H1 (cell line): ENCODE measurements around the gene SSPN. TPM values are rescaled to one million over a fixed set of nuclear protein-coding genes. Genes with fewer than 3 reads are reported as not detected.

Experiments
- CTCF ChIA-PET: fragments of 300-600 bp; sonication (Branson Sonifier 250); formaldehyde crosslinking; loops from one replicate; lab custom pipeline; 2021; ENCODE audit not compliant: partially characterized antibody; lab: Charles Lee
- POLR2A ChIA-PET: fragments of 300-600 bp; sonication (Branson Sonifier 250); formaldehyde crosslinking; loops from one replicate; lab custom pipeline; 2021; ENCODE audit warnings: inconsistent platforms; ENCODE audit not compliant: partially characterized antibody; lab: Charles Lee
- DNase-seq, 2 experiments: peaks; one replicate each; pipeline versions ENCODE4 v3.0.0 to v3.0.0-alpha.2; 2010 to 2022; ENCODE audit warnings: low spot score in 2 of 2, low read depth in 1 of 2, mixed read lengths in 1 of 2
- FAIRE-seq: peaks from 2 replicates; lab custom pipeline; 2011; peaks lifted over from hg19 to GRCh38; lab: Jason Lieb, UNC
- H2AFZ ChIP-seq: 2 replicates; pipeline ENCODE4 v1.8.1; 2012; ENCODE audit warnings: low read length, inconsistent platforms
- H2AK5ac ChIP-seq: 2 replicates; pipeline ENCODE4 v1.6.1; 2013; ENCODE audit warnings: low read depth, low read length
- H2BK120ac ChIP-seq: replicated peaks from 2 replicates; pipeline ENCODE3; 2013; ENCODE audit warnings: low read depth, low read length, inconsistent platforms
- H2BK12ac ChIP-seq: 2 replicates; pipeline ENCODE4 v1.6.1; 2013; ENCODE audit warnings: low read depth, low read length
- H2BK15ac ChIP-seq: 2 replicates; pipeline ENCODE4 v1.6.1; 2013; ENCODE audit warnings: low read length
- H2BK20ac ChIP-seq: 2 replicates; pipeline ENCODE4 v1.6.1; 2013; ENCODE audit warnings: low read length
- H2BK5ac ChIP-seq: 2 replicates; pipeline ENCODE4 v1.6.1; 2013; ENCODE audit warnings: low read depth, low read length
- H3K14ac ChIP-seq: 2 replicates; pipeline ENCODE4 v1.6.1; 2013; ENCODE audit warnings: inconsistent platforms; ENCODE audit not compliant: insufficient read length
- H3K18ac ChIP-seq: 2 replicates; pipeline ENCODE4 v1.6.1; 2013; ENCODE audit warnings: low read length; ENCODE audit errors: extremely low read depth
- H3K23ac ChIP-seq: 2 replicates; pipeline ENCODE4 v1.6.1; 2013; ENCODE audit warnings: inconsistent platforms; ENCODE audit not compliant: insufficient read length
- H3K23me2 ChIP-seq: 2 replicates; pipeline ENCODE4 v1.6.1; 2013; ENCODE audit warnings: low read depth, low read length
- H3K27ac ChIP-seq: 2 replicates; pipeline ENCODE4 v1.6.1; 2011; ENCODE audit warnings: low read depth, low read length, inconsistent platforms
- H3K27me3 ChIP-seq, 4 experiments: replicated peaks in 1 of 4; 1 replicate in 1 of 4; 2 replicates in 3 of 4; pipeline versions ENCODE4 v1.6.1 to v1.8.1; 2011 to 2013; ENCODE audit warnings: low read length in 3 of 4, mild to moderate bottlenecking in 3 of 4, inconsistent platforms in 2 of 4, mixed read lengths in 2 of 4, moderate library complexity in 1 of 4; ENCODE audit not compliant: control insufficient read depth in 3 of 4, insufficient read depth in 3 of 4; ENCODE audit errors: extremely low read depth in 1 of 4
- H3K36me3 ChIP-seq, 4 experiments: 2 replicates each; pipeline versions ENCODE4 v1.6.1 to v1.8.1; 2011 to 2013; ENCODE audit warnings: mild to moderate bottlenecking in 4 of 4, low read length in 3 of 4, moderate library complexity in 2 of 4, control low read depth in 1 of 4, inconsistent platforms in 1 of 4; ENCODE audit not compliant: insufficient read depth in 4 of 4, control insufficient read depth in 2 of 4
- H3K4ac ChIP-seq: replicated peaks from 2 replicates; pipeline ENCODE3; 2013; ENCODE audit warnings: low read length, low read depth, mixed read lengths, inconsistent platforms; ENCODE audit not compliant: insufficient read length
- H3K4me1 ChIP-seq, 4 experiments: replicated peaks in 1 of 4; 1 replicate in 1 of 4; 2 replicates in 3 of 4; pipeline versions ENCODE4 v1.6.1 to v1.8.1; 2011 to 2013; ENCODE audit warnings: low read length in 3 of 4, inconsistent platforms in 2 of 4, mixed read lengths in 1 of 4; ENCODE audit not compliant: insufficient read depth in 4 of 4, control insufficient read depth in 3 of 4
- H3K4me2 ChIP-seq, 2 experiments: 2 replicates each; pipeline versions ENCODE4 v1.6.1 to v1.8.1; 2011 to 2013; ENCODE audit warnings: low read depth in 2 of 2, low read length in 2 of 2, control low read depth in 1 of 2, inconsistent platforms in 1 of 2, mild to moderate bottlenecking in 1 of 2; ENCODE audit not compliant: insufficient read depth in 1 of 2
- H3K4me3 ChIP-seq, 4 experiments: fragments of 200-600, 300-600 bp in 1 of 4; sonication (generic), shearing (Covaris generic), sonication (Bioruptor Twin) in 1 of 4; 2 replicates each; pipeline versions ENCODE4 v1.5.1 to v1.8.1; 2011 to 2016; ENCODE audit warnings: low read length in 4 of 4, low read depth in 3 of 4, control low read depth in 2 of 4, inconsistent platforms in 2 of 4, mild to moderate bottlenecking in 2 of 4, mixed read lengths in 1 of 4, moderate library complexity in 1 of 4; ENCODE audit not compliant: insufficient read depth in 2 of 4; ENCODE audit errors: extremely low read depth in 1 of 4
- H3K56ac ChIP-seq: replicated peaks from 2 replicates; pipeline ENCODE3; 2013; ENCODE audit warnings: low read depth, mild to moderate bottlenecking, mixed read lengths, low read length, inconsistent platforms; ENCODE audit not compliant: insufficient read length
- H3K79me1 ChIP-seq: 2 replicates; pipeline ENCODE4 v1.6.1; 2013; ENCODE audit warnings: low read depth, low read length, control low read depth
- H3K79me2 ChIP-seq, 2 experiments: 2 replicates each; pipeline versions ENCODE4 v1.6.1 to v1.8.1; 2012 to 2013; ENCODE audit warnings: low read length in 2 of 2, mild to moderate bottlenecking in 2 of 2, inconsistent platforms in 1 of 2; ENCODE audit not compliant: insufficient read depth in 2 of 2, control insufficient read depth in 1 of 2
- H3K9ac ChIP-seq, 4 experiments: replicated peaks in 1 of 4; 1 replicate in 1 of 4; 2 replicates in 3 of 4; pipeline versions ENCODE4 v1.6.1 to v1.8.1; 2011 to 2013; ENCODE audit warnings: low read depth in 3 of 4, low read length in 3 of 4, control low read depth in 2 of 4, mild to moderate bottlenecking in 2 of 4, moderate library complexity in 2 of 4, inconsistent platforms in 1 of 4; ENCODE audit errors: extremely low read depth in 1 of 4
- H3K9me3 ChIP-seq, 2 experiments: 2 replicates each; pipeline versions ENCODE4 v1.6.1 to v1.8.1; 2012 to 2013; ENCODE audit warnings: mild to moderate bottlenecking in 2 of 2, moderate library complexity in 2 of 2, control low read depth in 1 of 2, inconsistent platforms in 1 of 2, low read depth in 1 of 2, low read length in 1 of 2, mixed read lengths in 1 of 2; ENCODE audit not compliant: insufficient read depth in 2 of 2
- H4K20me1 ChIP-seq, 2 experiments: replicated peaks in 1 of 2; 2 replicates each; pipeline versions ENCODE3 to v1.8.1; 2011 to 2013; ENCODE audit warnings: inconsistent platforms in 2 of 2, low read length in 2 of 2, mild to moderate bottlenecking in 1 of 2; ENCODE audit not compliant: insufficient read depth in 2 of 2, control insufficient read depth in 1 of 2
- H4K5ac ChIP-seq: 2 replicates; pipeline ENCODE4 v1.6.1; 2013; ENCODE audit warnings: low read length, low read depth, mixed read lengths, inconsistent platforms; ENCODE audit not compliant: insufficient read length
- H4K8ac ChIP-seq: 2 replicates; pipeline ENCODE4 v1.8.0; 2013; ENCODE audit warnings: mild to moderate bottlenecking, moderate library complexity, low read length, inconsistent platforms; ENCODE audit not compliant: insufficient read depth; ENCODE audit errors: extremely low read depth
- H4K91ac ChIP-seq: replicated peaks from 2 replicates; pipeline ENCODE3; 2013; ENCODE audit warnings: low read length, mixed read lengths, inconsistent platforms; ENCODE audit not compliant: insufficient read length
- EGR1 ChIP-seq: IDR thresholded peaks from 2 replicates; pipeline ENCODE4 v1.6.1; 2011; ENCODE audit warnings: low read depth, low read length, borderline replicate concordance
- WGBS, 2 experiments: shearing (Covaris generic) in 1 of 2; methylation state at CpG; one replicate each; pipeline versions ENCODE4 v1.1.6 to v1.1.7; 2013 to 2015; ENCODE audit warnings: low lambda C conversion rate in 2 of 2, mixed read lengths in 2 of 2, inconsistent platforms in 1 of 2, low coverage in 1 of 2, missing lambda C conversion rate in 1 of 2; ENCODE audit not compliant: insufficient replicate concordance in 2 of 2, insufficient coverage in 1 of 2, insufficient read length in 1 of 2; ENCODE audit errors: extremely low coverage in 1 of 2, missing lambda C conversion rate in 1 of 2; 5-methylcytosine and 5-hydroxymethylcytosine counted together
- polyA plus RNA-seq, 7 experiments: library from polyadenylated mRNA; depleted of rRNA in 3 of 7; stranded (reverse) in 5 of 7; unstranded in 2 of 7; fragments of >200 nt in 5 of 7; fragments of 200-250 nt in 2 of 7; gene quantifications; 1 replicate in 5 of 7; 2 replicates in 1 of 7; 4 replicates in 1 of 7; pipeline versions ENCODE4 v1.2.1 to v1.2.3, GENCODE V29; 2011 to 2013; ENCODE audit warnings: missing spikeins in 2 of 7, mixed read lengths in 2 of 7
- total RNA-seq: library from RNA; stranded (reverse); fragmentation: NEBNext Ultra II Directional; extraction: Animal tissue kit (Norgen Biotek cat#: 25700); gene quantifications from 2 replicates; pipeline ENCODE4 v1.2.1, GENCODE V29; 2021

SSPN gene
- total and polyA plus RNA-seq, 2 of the 8 experiments (the other 6 are each of a cell fraction or from before 2014, with no cell fraction given) = 0.86 to 1.8 TPM

DNA sequence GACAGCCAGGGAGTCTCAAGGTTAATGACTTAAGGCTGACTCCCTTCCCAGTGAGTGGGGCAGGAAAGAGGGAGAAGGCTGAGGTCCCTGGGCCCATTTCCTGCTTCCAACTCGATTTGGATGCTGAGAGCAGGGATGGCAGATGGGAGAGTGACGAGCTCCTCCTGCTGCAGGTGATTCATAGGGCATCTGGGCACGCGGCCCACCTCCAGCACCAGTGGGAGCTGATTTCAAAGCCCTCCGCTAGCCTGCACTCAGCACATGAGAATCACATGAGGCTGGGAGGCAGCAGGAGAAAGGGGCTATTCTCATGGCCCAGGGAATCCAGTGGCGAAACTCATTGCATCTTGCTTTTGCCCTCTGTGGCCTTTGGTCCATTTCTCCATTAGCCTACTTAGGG, 90.8 kb downstream of the SSPN start:
- H3K27ac ChIP-seq = no peak overlapping the region
- no peaks in the 10 kb centered on the region for H3K27me3 ChIP-seq
- H4K8ac ChIP-seq = no peak overlapping the region
- WGBS, 2 experiments = 85% methylated on average over 5 of the region's 6 CpGs; no CpG with 5 or more reads in 1 of the 2 experiments
- no peaks in the 10 kb centered on the region for H3K36me3 ChIP-seq
- no peaks in the 10 kb centered on the region for H3K9me3 ChIP-seq
- H3K9ac ChIP-seq = no peak overlapping the region
- no peaks in the 10 kb centered on the region for H3K79me2 ChIP-seq
- H3K14ac ChIP-seq = no peak overlapping the region
- H3K4ac ChIP-seq = no peak overlapping the region
- no peak overlapping the region for H2BK20ac ChIP-seq
- H3K4me3 ChIP-seq = no peak overlapping the region
- H2BK12ac ChIP-seq = no peak overlapping the region
- no peak overlapping the region for H3K18ac ChIP-seq
- no peaks in the 10 kb centered on the region for H3K23me2 ChIP-seq
- H4K91ac ChIP-seq = no peak overlapping the region
- DNase-seq = no peak
- TF ChIP-seq EGR1 = no peak
- H3K4me1 ChIP-seq = no peaks in the 10 kb centered on the region
- POLR2A ChIA-PET = no interaction called here
- no peak overlapping the region for H3K56ac ChIP-seq
- no peaks in the 10 kb centered on the region for H4K20me1 ChIP-seq
- no peak overlapping the region for H4K5ac ChIP-seq
- H2AK5ac ChIP-seq = no peak overlapping the region
- no peak overlapping the region for H2AFZ ChIP-seq
- H3K79me1 ChIP-seq = no peaks in the 10 kb centered on the region
- no peak overlapping the region for H2BK15ac ChIP-seq
- no peak overlapping the region for H3K4me2 ChIP-seq
- no peak overlapping the region for H2BK120ac ChIP-seq
- CTCF ChIA-PET = interaction anchor here (0.7 to 1.7 kb wide), 4 partner anchors 13 to 235 kb away, joined by 3 read pairs; no protein-coding TSS in a partner anchor
- H3K23ac ChIP-seq = no peak overlapping the region
- no peak overlapping the region for H2BK5ac ChIP-seq
- FAIRE-seq = no peak
